ENCODE measurements around the gene RANBP10. TPM values are rescaled to one million over a fixed set of nuclear protein-coding genes. Genes with fewer than 3 reads are reported as not detected.
A peak's percentile ranks its signal among the peaks of the same experiment; 100 is the strongest.

The RANBP10 gene
- total and polyA plus RNA-seq, 9 of the 15 experiments (the other 6 are each of a cell fraction or from before 2014, with no cell fraction given): 0.61 to 19.3 (median 5.9) TPM

DNA sequence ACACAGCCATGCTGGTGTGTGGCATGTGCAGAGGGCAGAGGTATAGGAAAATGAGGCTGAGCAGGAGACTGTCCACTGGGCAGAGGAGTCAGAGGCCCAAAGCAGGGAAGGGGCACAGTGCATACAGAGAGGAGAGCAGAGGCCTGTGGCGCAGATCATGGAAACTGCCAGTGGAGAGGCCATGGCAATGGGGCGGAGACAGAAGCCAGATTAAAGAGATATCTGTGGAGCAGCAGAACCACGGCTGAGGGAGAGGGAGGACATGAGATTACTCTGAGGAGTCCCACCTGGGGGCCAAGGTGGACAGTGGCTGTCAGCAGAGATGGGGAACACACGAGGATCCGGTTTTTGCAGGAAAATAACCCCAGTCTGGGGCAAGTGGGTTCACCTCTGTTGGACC is 43.3 kb downstream of the RANBP10 start:
- FAIRE-seq (no peak), ATAC-seq (no peak), DNase-seq (ENCODE audit: extremely low read depth in 1 of 4, low spot score in 3 of 4) (no peak)
- in situ Hi-C loops (cut with MboI) (no loop called here), intact Hi-C loops (cut with micrococcal nuclease) (no loop called here)
- Histone ChIP-seq H3K27ac (ENCODE audit: extremely low read depth, low read depth, low read length) (no peak overlapping the region), H3K36me3 (ENCODE audit: control insufficient read depth, insufficient read depth, low read length) (peaks cover 18% of the 10 kb centered on the region; the same call in 2 of the 3 replicates), H3K9ac (ENCODE audit: insufficient read depth in 1 of 2, low read depth in 2 of 2, low read length in 2 of 2) (peak overlapping the region in 1 of 2 experiments; percentile 48; a peak in 1 of 4 replicates), H3K9me1 (ENCODE audit: control insufficient read depth, insufficient read depth, low read length) (peaks cover 5% of the 10 kb centered on the region), H3K27me3 (ENCODE audit: control insufficient read depth in 2 of 2, insufficient read depth in 2 of 2, low read length in 2 of 2) (no peaks in the 10 kb centered on the region), H3K79me2 (ENCODE audit: control insufficient read depth, insufficient read depth, low read length) (no peaks in the 10 kb centered on the region), H3K4me1 (replicated peaks in 1 of 2; ENCODE audit: control insufficient read depth in 2 of 2, insufficient read depth in 2 of 2, low read length in 2 of 2) (peaks cover 4 to 9% of the 10 kb centered on the region in 2 experiments; a peak in 2 of 5 replicates), H3K4me2 (ENCODE audit: insufficient read depth, low read length) (no peak overlapping the region), H3K9me3 (replicated peaks; ENCODE audit: control insufficient read depth, insufficient read depth, low read depth, low read length) (no peaks in the 10 kb centered on the region), H4K20me1 (replicated peaks; ENCODE audit: control insufficient read depth, insufficient read depth, low read length) (no peaks in the 10 kb centered on the region), H2AFZ (ENCODE audit: low read depth, low read length) (no peak overlapping the region), H3K4me3 (no peak overlapping the region)
- TF ChIP-seq PTRF (tag; IDR thresholded peaks at IDR 0.05): no peak
- TF ChIP-seq CHD1 (IDR thresholded peaks at IDR 0.05; ENCODE audit: low read length): no peak
- TF ChIP-seq KDM2B (CRISPR knock-in tag; IDR thresholded peaks at IDR 0.05): no peak
- TF ChIP-seq NFYB (IDR thresholded peaks at IDR 0.05; ENCODE audit: extremely low read depth, insufficient read length): no peak
- no peak for TF ChIP-seq ZC3H4 (CRISPR knock-in tag; IDR thresholded peaks at IDR 0.05; ENCODE audit: borderline replicate concordance)
- TF ChIP-seq MXI1 (IDR thresholded peaks at IDR 0.05; ENCODE audit: low read depth, low read length): no peak
- no peak for TF ChIP-seq RBM15 (IDR thresholded peaks at IDR 0.05; ENCODE audit: insufficient read depth, low read length)
- no peak for TF ChIP-seq THRAP3 (IDR thresholded peaks at IDR 0.05; ENCODE audit: borderline replicate concordance)
- TF ChIP-seq ZNF280B (CRISPR knock-in tag; IDR thresholded peaks at IDR 0.05): no peak
- TF ChIP-seq ARID2 (IDR thresholded peaks at IDR 0.05): no peak
- TF ChIP-seq GTF2F1 (IDR thresholded peaks at IDR 0.05; ENCODE audit: low read depth, low read length): no peak
- TF ChIP-seq BRF1 (IDR thresholded peaks at IDR 0.05; ENCODE audit: borderline replicate concordance, extremely low read depth, insufficient read length): no peak
- TF ChIP-seq HNRNPL (IDR thresholded peaks at IDR 0.05; ENCODE audit: low read depth, low read length): no peak
- BruUV-seq (replicated peaks): no TSS peak
- WGBS (ENCODE audit: insufficient coverage, low coverage, missing lambda C conversion rate): 70% methylated on average over 5 of the region's 5 CpGs
- ChIA-PET POLR2A (interaction anchor here (0.6 kb wide), 1 partner anchor 40 kb away, joined by 5 read pairs; no protein-coding TSS in a partner anchor), CTCF (ENCODE audit: low intra/inter-chr PET ratio) (no interaction called here)
